Mucosa of gallbladder (tissue), 1 donor: ENCODE measurements around the gene PRLR. TPM values are rescaled to one million over a fixed set of nuclear protein-coding genes. Genes with fewer than 3 reads are reported as not detected.
"Not testable (repeated sequence)": the region's sequence is repeated elsewhere in the genome, so short reads cannot be mapped to it uniquely, and the experiment has no call there.

Source experiments
- DNase-seq: peaks from one replicate; pipeline ENCODE4 v3.0.0-alpha.2; 2020; ENCODE audit warnings: low spot score
- total RNA-seq: library from RNA; stranded (reverse); gene quantifications from one replicate; pipeline ENCODE4 v1.2.1, GENCODE V29; 2021
- donor health status: DM: no; HTN: no; CAD: no.

Gene PRLR
- total RNA-seq, 1 donor from 2014 or later = 9.3 TPM

DNA sequence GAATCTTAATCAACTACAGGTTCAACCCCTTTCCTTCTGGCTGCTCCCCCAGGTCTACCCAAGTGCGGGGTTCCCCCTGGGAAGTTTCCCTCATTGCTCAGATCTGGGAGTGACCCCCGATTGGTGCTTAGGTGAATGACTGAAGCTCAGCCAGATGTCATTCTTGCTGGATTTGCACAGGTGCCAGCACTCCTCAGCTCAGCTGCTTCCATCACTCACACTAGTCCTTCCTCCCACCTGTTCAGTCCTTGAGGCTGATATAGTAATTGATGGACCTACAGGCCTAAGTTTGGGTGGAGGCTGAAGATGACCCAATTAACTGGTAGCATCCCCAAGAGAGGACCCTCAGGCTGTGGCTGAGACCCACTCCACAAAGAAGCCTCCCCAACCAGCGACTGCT lies 32.9 kb downstream of the PRLR start:
- DNase-seq = no peak

DNA sequence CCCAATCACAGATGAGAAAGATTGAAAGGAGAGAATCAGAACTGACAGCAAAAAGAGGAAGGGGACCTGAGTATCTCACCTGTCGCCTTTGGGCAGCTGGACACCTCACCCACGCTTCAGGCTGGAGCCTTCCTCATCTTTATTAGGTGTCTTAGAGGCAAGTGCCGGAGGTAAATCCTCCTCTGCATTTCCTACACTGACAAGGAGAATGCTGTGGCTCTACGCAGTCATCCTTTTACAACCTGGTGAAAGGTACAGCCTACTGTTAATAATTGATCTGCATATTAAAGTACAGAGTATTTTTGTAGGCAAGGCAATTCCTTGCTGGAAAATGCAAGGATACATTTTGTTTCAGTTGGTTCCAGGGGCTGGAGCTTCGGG lies 34.8 kb downstream of the PRLR start:
- no peak for DNase-seq

DNA sequence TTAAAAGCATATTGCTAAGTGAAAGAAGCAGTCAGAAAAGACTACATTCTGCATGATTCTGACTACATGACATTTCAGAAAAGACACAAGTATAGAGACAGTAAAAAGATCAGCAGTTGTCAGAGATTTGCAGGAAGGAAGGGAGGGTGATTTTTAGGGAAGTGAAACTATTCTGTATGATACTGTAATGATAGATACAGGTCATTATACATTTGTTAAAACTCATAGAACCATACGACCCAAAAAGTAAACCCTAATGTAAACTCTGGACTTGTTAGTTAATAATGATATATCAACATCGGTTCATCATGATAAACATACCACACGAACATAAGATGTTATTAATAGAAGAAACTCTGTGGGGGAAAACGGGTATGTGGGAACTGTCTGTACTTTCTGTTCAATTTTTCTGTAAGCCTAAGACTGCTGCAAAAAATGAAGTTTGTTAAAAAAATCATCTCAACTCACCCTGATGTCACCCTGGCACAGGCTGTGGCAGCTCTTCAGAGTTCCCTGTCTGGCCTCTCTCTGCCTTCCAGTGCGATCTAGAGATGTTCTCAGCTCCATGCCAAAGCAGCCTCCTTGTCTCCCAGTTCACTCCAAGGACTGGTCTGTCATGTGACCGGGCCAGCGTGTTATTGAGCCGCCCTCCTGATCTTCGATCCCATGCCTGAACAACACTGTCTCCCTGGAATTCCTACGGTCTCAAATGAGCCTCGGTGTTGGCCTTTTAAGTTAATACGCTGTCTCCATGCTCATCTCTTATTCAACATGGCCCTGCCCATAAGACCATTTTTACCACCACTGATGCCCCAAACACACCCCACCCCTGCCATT lies 35.4 kb downstream of the PRLR start:
- DNase-seq = peak; percentile 57

DNA sequence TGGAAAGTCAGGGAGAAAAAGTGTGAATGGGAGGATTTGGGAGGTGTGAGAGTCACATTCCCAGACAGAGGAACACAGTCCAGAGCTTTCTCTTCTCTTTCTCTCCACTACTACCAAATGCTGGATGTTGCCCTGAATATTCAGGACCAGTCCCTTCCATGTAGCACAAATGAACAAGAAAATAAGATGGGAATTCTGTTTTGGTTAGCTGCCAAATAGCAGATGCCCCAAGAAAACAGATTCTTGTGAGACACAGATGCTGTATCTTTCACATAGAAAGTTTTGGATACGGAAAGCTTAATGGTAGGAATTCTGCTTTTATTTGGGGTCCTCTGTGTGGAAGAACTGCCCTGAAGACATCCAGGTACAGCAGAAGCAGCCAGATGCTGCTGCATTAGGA lies 37.8 kb downstream of the PRLR start:
- no peak for DNase-seq

DNA sequence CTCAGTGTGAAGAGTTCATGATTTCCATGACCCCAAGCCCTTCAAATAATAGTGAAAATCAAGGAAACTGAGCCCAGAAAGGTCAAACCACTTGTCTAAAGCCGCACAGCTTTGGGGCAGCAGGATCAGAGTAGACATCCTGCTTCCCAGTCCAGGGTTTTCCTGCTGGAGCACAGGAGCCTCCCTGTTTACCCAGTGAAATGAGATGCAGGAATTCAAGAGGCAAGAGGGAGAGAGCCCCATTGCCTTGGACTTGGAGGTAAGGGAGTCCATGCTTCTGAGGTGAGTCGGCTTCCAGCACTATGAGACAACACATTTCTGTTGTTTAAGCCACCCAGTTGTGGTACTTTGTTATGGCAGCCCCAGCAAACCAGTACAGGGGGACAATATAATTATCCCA lies 40.5 kb downstream of the PRLR start:
- not testable (repeated sequence) for DNase-seq

DNA sequence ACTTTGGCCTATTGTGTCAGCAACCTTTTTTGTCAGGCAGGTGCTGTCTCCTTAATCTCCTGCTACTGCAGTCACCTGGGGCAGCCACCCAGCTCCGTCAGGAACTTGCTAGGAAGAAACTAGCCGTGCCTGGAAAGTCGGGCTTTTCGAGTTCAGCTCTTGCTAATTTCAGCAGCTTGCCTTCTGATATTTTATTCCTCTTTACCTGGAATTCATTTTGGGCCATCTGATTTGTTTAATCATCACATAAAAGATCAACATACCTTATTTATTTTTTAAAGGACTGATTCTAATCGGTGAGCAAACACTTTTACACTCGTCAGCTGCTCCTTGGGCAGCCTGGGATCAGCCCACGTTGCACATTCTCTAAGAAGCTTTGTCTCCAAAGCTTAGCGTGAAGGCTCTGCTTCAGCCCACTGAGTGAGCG lies 42.2 kb downstream of the PRLR start:
- DNase-seq = no peak

DNA sequence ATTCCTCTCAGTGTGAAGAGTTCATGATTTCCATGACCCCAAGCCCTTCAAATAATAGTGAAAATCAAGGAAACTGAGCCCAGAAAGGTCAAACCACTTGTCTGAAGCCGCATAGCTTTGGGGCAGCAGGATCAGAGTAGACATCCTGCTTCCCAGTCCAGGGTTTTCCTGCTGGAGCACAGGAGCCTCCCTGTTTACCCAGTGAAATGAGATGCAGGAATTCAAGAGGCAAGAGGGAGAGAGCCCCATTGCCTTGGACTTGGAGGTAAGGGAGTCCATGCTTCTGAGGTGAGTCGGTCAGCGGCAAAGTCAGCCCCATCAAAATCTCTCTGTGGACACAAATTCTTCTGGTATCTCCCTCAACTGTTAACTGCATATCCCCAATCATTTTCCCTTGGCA lies 42.7 kb downstream of the PRLR start:
- not testable (repeated sequence) for DNase-seq

DNA sequence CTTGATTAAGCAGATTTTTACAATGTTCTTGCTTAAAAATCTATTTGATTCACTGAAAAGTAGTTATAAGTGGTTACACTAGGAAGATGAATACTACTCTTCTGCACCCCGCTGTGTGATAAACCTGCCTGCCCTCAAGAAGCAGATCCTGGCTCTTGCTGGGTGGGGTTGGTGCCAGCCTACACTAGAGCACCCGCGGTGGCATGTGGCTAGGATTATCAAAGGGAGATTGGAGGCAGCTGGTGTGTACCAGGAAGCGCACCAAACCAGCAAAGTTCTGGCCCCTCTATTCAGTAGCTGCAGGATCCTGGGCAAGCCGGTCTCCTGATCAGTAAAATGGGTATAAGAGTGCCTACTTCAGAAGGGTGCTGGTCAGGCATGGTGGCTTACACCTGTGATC lies 43.5 kb downstream of the PRLR start:
- no peak for DNase-seq

DNA sequence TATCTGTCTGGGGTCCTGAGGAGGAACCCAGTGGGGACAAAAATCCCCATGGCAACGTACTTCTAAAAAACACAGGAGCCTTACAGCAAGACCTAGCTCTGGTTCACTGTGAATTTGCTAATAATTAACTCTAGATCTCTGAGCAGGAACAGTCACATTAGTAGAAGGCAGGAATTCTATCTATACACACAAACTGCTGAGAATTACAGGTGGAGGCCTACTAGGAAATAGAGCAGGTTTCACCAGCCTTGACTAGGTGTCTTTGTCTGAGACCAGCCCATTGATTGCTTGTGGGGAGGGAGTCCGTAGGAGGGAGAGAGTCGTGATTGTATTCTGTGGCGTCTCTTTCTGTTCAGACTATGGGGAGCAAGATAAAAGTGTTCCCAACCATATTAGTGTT lies 44.8 kb downstream of the PRLR start:
- peak; percentile 32 for DNase-seq

DNA sequence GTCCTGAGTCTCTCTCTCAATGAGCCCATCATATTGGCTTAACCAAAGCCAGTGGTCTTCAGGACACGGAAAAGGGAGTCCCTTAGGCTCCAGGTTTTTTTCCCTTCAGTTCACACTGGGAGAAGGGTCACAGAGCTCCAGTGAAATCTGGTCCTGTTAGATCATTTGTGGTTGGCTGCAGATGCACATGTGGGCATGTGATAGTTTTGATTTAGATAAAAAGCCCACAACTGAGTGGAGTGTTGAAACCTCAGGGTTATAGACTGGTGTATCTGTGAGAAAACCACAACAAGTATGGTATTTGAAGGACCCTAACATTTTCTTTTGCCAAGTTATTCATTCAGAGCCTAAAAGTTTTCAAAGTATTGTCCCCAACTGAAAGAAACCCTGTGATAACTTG lies 46.7 kb downstream of the PRLR start:
- DNase-seq = no peak

DNA sequence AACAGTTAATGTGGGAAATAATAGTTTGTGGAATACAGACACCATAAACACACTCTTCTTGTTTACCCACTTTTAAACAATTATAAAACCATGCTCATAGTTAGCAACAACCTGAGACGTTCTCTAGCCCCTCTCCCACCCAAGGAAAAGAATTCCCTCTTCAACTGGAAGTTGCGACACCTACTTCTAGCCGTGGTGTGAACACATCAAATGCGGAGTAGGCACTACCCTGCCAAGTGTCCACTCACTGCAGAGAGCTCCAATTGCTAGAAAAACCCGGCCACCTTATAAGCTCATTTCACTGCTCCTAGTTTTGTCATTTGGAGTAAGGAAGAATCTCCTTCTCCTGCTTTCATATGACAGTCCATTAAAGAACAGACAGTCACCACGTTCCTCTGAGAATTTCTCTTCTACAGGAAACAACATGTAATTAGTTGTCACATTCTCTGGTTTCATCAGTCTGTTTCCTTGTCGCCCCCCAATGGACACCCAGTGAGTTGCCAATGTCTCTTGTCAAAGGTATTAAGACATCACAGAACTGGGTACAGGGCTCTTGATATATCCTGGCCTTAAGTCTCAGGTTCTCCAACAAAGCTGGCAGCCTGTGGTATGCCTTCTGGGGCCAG lies 47.3 kb downstream of the PRLR start:
- DNase-seq = no peak

DNA sequence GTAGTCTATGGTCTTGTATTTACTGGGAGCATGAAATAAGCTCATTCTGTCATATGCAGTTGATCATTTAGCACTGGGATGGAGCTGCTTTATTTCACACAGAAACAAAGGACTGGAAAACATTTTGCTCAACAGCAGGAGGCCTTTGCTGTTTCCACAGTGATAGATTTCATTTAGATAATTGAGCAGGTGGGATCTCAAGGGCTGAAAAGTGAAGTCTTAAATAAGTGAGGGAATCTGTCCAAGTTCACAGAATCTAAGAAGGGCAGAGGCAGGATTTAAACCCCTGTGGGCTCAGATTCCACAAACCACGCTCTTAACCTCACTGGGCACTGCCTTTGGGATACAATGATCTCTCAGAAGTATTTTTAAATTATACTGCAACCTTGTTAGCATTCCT lies 47.8 kb downstream of the PRLR start:
- DNase-seq = no peak

DNA sequence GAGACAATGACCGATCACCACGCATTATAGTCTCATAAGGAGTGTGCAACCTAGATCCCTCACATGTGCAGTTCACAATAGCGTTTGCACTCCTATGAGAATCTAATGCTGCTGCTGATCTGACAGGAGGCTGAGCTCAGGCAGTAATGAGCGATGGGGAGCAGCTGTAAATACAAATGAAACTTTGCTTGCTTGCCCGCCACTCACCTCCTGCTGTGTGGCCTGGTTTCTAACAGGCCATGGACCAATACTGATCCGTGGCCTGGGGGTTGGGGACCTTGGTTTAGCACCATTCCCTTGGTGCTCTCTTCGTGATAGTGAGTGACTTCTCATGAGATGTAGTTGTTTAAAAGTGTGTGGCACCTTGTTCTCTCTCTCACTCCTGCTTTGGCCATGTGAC lies 50.2 kb downstream of the PRLR start:
- no peak for DNase-seq

DNA sequence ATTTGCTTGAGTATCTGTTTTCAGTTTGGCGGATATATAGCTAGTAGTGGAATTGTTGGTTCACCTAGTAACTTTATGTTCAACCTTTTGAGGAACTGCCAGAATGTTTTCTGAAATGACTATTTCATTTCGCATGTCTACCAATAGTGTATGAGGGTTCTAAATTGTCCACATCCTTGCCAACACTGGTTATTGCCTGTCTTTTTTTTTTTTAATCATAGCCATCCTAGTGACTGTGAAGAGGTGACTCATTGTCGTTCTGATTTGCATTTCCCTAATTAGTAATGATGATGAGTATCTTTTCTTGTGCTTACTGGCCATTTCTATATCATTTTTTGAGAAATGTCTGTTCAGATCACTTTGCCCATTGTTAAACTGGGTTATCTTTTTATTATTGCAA lies 52.5 kb downstream of the PRLR start:
- no peak for DNase-seq

DNA sequence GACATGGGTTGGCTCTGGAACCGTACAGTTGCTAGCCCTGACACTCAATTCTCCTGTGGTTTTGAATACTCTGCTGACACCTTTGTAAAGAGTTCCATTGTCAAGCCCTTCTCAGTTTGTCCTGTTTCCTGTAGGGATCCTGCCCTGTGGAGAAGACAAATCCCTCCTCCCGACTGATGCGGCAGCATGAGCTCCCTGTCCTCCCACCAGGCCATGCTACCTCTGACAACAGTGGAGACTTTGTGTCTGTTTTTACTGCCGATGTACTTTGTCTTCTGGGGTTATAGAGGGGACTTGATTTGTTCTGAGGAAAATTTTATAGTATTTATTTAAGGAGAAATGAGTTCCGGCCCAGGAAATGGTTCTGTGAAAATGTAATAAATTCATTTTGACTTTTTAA lies 57.8 kb downstream of the PRLR start:
- no peak for DNase-seq

DNA sequence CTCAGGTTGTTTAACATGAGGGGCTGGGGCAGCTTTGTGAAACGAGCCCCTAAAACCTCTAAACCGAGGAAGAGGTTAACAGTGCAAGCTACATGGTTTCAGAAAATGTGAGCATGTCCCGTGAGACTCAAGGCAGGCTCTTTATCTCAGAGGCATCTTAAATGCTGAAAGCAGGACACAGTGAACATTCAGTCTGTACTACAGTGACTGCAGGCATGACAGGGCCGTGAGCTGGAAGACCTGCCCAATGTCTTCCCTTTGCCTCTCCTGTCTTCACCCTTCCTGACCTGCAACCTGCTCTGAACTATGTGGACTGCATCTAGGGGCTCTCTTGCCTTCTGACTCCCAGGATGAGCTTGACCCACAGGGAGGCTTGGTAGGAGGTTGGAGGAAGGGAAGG lies 58.3 kb downstream of the PRLR start:
- no peak for DNase-seq

DNA sequence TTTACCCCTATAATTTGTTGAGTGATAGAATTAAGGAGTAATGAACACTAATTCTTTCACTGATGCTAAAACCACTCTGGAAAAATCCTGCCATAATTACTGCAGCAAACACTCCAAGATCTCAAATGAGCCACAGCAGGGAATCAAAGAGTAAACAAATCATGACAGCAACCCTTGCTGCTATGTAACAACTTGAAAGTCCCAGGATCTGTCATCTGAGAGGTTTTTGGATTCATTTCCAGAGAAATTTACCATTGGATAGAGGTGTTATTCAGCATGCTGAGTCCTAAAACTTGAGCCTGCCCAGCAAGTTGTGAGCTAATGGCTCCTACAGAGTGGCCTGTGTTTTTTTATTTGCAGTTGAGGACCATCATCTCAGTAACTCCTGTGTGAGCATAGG lies 59.2 kb downstream of the PRLR start:
- no peak for DNase-seq

DNA sequence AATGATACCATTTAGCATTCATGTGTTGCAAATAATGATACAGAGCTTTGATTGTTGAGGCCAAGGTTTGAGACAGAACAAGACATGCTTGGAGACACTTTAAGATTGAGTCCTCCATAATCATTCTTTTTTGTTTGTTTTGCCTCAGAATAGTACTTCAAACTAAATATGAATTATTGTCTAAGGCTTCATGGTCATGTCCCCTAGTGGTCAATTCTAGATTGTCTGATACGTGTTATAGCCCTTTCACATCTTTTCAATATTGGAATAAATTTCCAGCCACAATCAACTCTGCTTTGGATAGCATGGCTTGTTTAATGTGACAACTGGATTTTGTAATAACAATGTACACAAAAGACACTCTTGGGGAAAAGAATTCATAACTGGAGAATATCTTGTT lies 64.2 kb downstream of the PRLR start:
- no peak for DNase-seq

DNA sequence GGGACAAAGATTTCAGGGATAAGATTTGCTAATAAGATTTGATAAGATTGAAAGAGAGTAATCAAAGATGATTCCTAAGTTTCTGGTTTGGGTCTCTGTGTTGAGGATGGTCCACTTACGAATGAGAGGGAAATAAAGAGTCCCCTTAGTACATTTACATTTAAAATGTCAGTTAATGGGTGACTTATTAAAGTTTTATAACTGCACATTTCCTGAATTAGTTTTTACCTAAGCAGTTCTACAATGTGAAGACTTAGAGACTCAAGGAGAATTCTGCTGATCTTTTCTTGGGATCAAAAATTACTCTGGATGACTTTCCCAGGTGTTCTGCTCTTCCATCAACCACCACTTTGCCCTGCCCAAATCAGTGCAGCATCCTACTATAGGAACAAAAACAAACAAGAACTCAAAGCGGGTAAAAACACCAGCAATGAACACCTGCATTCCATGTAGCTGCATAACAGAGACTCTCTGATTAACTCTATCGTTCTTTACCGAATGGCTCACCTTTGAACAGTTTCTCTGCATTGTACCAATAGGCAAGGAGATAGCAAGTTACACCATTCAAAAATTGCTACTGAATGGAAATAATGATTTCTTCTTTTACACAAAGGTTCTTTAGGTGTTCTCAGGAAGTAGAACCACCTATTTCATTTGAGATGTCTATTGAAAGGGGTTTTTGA lies 65.3 kb downstream of the PRLR start:
- DNase-seq = no peak

DNA sequence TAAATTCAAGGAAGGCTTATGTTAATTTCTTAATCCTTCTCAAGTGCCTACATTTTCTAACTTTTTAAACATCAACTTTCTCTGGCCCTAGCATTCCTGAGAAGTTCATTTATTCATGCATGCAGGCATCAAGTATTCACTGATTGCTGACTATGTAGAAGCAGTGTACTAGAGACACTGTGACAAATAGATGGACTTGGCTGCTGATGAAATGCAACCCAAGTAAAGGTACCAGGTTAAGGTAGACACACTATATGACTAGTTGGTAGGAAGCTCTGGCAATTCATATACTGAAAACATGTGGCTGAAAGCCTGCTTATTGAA lies 66.6 kb downstream of the PRLR start:
- DNase-seq = no peak

DNA sequence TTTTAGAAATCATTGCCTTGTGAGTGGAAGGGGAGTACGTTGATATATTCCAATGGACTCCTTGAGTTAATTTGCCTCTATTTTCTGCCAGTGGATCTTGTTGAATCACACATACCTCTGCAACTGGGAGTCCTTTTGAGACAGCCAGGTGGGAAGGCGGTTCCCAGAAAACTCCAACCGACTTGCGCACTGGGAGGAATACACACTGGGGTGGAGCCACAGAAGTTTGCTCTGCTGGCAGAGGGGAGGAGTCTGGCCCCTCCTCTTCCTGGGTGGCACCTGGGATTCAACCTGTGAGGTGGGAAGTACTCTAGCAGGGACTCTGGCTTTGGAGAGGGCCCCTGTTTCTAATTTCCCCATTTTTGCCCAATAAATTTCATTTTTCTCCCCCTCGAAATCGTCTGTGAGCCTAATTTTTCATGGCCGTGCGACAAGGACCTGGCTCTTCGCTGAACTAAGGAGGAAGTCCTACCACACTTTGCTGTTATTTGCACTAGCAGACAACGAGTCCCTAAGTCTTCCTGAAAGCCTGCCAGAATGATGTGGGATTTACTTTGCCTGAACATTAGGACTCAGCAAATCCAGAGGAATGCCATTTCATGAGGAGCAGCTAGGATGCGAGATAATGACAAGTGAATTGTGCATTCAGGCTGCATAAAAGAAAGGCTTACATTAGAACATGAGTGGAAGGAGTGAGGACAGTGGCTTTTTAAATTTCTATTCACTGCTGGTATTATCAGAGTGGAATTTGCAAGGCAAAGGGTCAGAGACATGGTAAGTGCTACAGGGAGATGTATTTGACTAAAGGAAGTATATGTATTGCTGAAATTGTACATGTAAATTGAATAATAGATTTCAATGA lies 67.2 kb downstream of the PRLR start:
- no peak for DNase-seq

DNA sequence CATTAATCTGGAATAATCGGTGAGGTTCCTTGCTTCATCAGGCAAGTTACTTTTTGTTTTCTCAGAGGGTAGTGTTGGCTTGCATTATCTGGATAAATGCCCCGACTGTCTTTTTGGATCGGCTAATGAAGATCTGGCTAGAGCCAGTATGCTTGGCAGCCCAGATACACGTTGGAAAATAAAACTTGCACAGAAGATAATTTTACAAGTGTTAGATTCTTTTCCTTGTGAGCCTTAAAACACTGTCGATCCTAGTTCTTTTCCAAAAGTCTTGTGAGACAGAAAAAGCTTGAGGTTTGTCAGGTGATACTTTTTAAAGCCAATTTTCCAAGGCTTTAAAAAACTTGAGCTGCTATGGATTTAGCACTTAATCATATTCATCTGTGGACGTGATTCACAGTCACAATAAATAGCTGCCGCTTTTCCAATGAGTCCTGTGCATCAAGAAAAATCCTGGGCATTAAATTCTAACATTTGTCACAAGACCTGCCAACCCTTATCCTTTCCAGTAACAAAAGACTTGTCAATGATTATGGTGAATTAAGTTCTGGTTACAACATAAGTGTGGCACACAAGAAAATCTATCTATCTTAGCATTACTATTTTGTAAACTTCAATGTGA lies 68.5 kb downstream of the PRLR start:
- no peak for DNase-seq
